Prostate gland (tissue), 2 donors: ENCODE results near the gene ULBP1. TPM values are rescaled to one million over a fixed set of nuclear protein-coding genes. Genes with fewer than 3 reads are reported as not detected.
A peak's percentile ranks its signal among the peaks of the same experiment; 100 is the strongest.
"Not testable (repeated sequence)": the region's sequence is repeated elsewhere in the genome, so short reads cannot be mapped to it uniquely, and the experiment has no call there.

Experiments used
- DNase-seq: peaks from one replicate; pipeline ENCODE4 v3.0.0-alpha.2; 2019; ENCODE audit warnings: low spot score
- H3K27ac ChIP-seq, 2 donors: fragments of 200-600 bp; sonication (generic); 2 replicates each; pipeline ENCODE4 v1.5.1; 2017 to 2019
- H3K27me3 ChIP-seq: fragments of 200-600 bp; sonication (generic); replicated peaks from 2 replicates; pipeline ENCODE4 v1.5.1; 2019; ENCODE audit not compliant: insufficient read depth
- H3K36me3 ChIP-seq, 2 donors: fragments of 200-600 bp; sonication (generic); 1 replicate in 1 of 2; 2 replicates in 1 of 2; pipeline versions ENCODE4 v1.5.1 to v1.8.1; 2017 to 2019
- H3K4me1 ChIP-seq: fragments of 200-600 bp; sonication (generic); replicated peaks from 2 replicates; pipeline ENCODE4 v1.5.1; 2019
- H3K4me3 ChIP-seq, 2 donors: fragments of 200-600 bp; sonication (generic); 2 replicates each; pipeline ENCODE4 v1.5.1; 2017 to 2019
- H3K9me3 ChIP-seq: fragments of 200-600 bp; sonication (generic); 2 replicates; pipeline ENCODE4 v1.5.1; 2017
- POLR2A ChIP-seq: fragments of 450-650 bp; IDR thresholded peaks from one replicate; pipeline ENCODE4 v1.6.1; 2016; ENCODE audit warnings: antibody characterized with exemption, mild to moderate bottlenecking
- POLR2AphosphoS5 ChIP-seq: sonication (generic); formaldehyde crosslinking; IDR thresholded peaks from one replicate; pipeline ENCODE4 v1.6.1; 2017; ENCODE audit warnings: antibody characterized with exemption
- WGBS: methylation state at CpG from one replicate; pipeline ENCODE4 v1.1.5; 2018; 5-methylcytosine and 5-hydroxymethylcytosine counted together
- intact Hi-C: fragments of 100-400 bp; cut with DNase I; formaldehyde crosslinking; loops from one replicate; pipeline ENCODE4 v1.14.2; 2022
- total RNA-seq, 2 donors: library from RNA; depleted of rRNA; stranded (reverse); fragments of >200 nt; gene quantifications; one replicate each; pipeline ENCODE4 v1.1.0, GENCODE V29; 2016
- TF ChIP-seq, protein P1 (sequence below), 4 experiments: fragments of 200-600 bp in 2 of 4; fragments of 450-650 bp in 2 of 4; sonication (generic) in 2 of 4; IDR thresholded peaks; 1 replicate in 3 of 4; 2 replicates in 1 of 4; pipeline ENCODE4 v1.5.1; 2016 to 2019; ENCODE audit warnings: antibody characterized with exemption in 4 of 4, mild to moderate bottlenecking in 2 of 4, moderate library complexity in 2 of 4

Gene ULBP1
- total RNA-seq, 2 donors from 2014 or later = 2.8 TPM; not detected in 1

DNA sequence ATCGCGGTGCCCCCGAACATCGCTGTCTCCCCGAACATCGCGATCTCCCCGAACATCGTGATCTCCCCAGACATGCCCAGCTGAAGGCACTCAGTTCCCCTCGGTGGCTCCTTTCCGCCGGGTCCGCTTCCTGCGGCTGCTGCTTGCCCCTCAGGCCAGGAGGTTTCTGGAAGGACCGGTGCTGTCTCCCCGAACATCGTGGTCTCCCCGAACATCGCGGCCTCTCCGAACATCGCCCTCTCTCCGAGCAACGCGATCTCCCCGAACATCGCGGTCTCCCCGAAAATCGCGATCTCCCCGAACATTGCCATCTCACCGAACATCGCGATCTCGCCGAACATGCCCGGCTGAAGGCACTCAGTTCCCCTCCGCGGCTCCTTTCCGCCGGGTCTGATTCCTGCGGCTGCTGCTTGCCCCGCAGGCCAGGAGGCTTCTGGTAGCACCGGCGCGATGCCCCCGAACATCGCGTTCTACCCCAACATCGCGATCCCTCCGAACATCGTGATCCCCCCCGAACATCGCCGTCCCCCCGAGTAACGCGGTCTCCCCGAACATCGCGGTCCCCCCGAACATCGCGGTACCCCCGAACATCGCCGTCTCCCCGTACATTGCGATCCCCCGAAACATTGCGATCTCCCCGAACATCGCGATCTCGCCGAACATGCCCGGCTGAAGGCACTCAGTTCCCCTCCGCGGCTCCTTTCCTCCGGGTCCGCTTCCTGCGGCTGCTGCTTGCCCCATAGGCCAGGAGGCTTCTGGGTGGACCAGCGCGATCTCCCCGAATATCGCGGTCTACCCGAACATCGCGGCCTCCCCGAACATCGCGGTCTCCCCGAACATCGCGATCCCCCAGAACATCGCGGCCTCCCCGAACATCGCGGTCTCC is 808 bp downstream of the ULBP1 start:
- Histone ChIP-seq H3K9me3 (no peaks in the 10 kb centered on the region), H3K4me1 (peaks cover 9% of the 10 kb centered on the region), H3K36me3 (no peaks in the 10 kb centered on the region), H3K27me3 (peaks cover 8% of the 10 kb centered on the region), H3K27ac (no peak overlapping the region), H3K4me3 (peak overlapping the region in 1 of 2 donors; percentile 29)
- WGBS = 3% methylated on average over 95 of the region's 103 CpGs
- TF ChIP-seq POLR2A (no peak), POLR2AphosphoS5 (no peak)
- TF ChIP-seq, protein P1, sequence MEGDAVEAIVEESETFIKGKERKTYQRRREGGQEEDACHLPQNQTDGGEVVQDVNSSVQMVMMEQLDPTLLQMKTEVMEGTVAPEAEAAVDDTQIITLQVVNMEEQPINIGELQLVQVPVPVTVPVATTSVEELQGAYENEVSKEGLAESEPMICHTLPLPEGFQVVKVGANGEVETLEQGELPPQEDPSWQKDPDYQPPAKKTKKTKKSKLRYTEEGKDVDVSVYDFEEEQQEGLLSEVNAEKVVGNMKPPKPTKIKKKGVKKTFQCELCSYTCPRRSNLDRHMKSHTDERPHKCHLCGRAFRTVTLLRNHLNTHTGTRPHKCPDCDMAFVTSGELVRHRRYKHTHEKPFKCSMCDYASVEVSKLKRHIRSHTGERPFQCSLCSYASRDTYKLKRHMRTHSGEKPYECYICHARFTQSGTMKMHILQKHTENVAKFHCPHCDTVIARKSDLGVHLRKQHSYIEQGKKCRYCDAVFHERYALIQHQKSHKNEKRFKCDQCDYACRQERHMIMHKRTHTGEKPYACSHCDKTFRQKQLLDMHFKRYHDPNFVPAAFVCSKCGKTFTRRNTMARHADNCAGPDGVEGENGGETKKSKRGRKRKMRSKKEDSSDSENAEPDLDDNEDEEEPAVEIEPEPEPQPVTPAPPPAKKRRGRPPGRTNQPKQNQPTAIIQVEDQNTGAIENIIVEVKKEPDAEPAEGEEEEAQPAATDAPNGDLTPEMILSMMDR (IDR thresholded peaks at IDR 0.05) = no peak
- intact Hi-C loops = no loop called here
- no peak for DNase-seq

DNA sequence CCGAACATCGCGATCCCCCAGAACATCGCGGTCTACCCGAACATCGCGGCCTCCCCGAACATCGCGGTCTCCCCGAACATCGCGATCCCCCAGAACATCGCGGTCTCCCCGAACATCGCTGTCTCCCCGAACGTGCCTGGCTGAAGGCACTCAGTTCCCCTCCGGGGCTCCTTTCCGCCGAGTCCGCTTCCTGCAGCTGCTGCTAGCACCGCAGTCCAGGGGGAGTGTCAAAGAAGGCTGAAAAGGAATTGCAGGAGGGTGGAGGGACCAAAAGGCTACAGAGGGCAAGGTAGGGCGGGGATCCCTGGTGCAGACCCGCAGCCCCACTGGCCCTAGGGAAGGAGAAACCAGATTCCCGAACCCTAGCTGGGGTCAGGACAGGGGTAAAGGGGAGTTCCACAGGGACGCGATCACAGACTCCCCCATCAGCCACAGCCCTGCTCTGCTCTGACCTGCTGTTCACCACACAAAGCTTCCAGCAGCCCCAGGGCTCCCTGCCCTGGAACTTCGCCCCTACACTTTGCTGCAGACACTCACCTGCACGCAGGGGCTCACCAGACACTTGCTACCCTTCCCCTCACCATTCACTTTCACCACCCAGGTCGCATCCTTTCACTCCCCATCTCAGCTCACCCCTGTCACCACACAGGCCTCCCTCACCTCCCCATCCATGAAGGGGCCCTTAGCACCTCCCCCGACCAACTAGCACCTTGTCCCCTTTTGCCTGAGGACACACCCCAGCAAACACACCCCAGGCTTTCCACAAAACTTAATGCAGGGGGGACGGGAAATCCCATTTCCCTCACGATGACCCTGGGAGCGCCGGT is 1.7 kb downstream of the ULBP1 start:
- intact Hi-C loops = no loop called here
- WGBS = 19% methylated on average over 38 of the region's 38 CpGs
- Histone ChIP-seq H3K9me3 (no peaks in the 10 kb centered on the region), H3K27me3 (peaks cover 8% of the 10 kb centered on the region), H3K4me1 (peaks cover 9% of the 10 kb centered on the region), H3K36me3 (no peaks in the 10 kb centered on the region), H3K4me3 (no peak overlapping the region), H3K27ac (no peak overlapping the region)
- DNase-seq = no peak
- TF ChIP-seq POLR2A (no peak), POLR2AphosphoS5 (no peak)
- TF ChIP-seq, protein P1 (IDR thresholded peaks at IDR 0.05) = no peak

DNA sequence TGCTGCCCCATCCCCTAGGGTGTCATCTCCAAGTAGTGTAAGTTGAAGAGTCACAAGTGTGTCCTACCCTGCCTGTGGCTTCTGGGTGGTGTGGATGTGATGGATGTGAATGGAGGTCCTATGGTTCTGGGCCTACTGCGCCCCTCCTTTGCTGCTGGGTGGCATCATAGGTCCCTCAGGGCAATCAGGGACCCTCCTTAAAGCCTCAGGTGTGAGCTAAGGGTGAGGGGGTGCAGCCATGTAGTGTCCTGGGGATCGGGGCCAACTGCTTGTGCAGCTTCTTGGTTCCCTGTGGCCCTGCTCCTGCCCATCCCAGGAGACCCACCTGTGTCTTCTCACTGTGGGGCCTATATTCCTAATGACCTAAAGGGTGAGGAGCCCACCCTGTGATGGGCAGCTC is 2.6 kb downstream of the ULBP1 start:
- H3K27ac ChIP-seq, H3K36me3 ChIP-seq, DNase-seq, intact Hi-C loops, H3K27me3 ChIP-seq, H3K4me1 ChIP-seq, H3K9me3 ChIP-seq, H3K4me3 ChIP-seq: not testable (repeated sequence)
- WGBS = 90% methylated on average over 2 of the region's 2 CpGs

DNA sequence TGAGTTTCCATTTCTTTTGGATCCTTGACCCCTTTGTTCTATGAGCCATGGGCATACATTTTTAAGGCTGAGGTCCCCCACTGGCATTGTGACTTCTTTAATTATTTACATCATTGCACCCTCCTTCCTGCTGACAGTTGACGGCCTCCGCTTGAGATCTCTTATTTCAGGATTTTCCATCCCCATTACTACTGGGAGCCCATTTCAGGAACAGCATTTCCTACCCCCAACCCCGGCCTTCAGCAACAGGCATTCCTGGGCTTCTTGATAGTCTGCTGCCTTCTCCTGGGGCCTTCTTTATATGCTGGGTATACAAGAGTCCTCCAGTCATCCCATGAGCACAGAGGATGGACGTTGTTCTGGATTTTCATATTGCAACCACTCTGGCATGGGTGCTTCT is 3.8 kb downstream of the ULBP1 start:
- Histone ChIP-seq H3K27me3 (peaks cover 8% of the 10 kb centered on the region), H3K36me3 (no peaks in the 10 kb centered on the region), H3K4me1 (peaks cover 9% of the 10 kb centered on the region), H3K4me3 (no peak overlapping the region), H3K27ac (no peak overlapping the region), H3K9me3 (no peaks in the 10 kb centered on the region)
- DNase-seq = no peak
- WGBS = 95% methylated on average over 4 of the region's 4 CpGs
- TF ChIP-seq POLR2AphosphoS5 (no peak), POLR2A (no peak)
- TF ChIP-seq, protein P1 (IDR thresholded peaks at IDR 0.05) = no peak
- intact Hi-C loops = no loop called here

DNA sequence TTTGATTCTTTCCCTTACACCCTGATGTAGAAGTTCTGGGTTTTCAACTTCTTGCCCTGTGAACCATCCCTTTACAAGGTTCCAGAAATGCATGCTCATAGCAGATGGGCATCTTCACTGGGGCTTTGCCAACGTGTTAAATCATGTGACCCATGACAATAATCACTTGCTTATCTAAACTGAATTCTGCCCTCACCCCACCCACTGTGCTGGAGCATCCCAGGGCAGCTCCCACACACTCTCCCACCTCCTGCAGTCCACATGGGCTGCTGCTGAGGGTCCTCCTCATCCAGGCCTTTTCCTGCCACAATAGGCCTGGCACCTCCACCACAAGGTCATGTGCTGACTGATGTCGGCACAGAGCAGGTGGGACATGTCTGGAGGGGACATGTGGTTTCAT is 4.3 kb downstream of the ULBP1 start:
- H3K4me1 ChIP-seq, H3K4me3 ChIP-seq, H3K36me3 ChIP-seq, H3K27ac ChIP-seq, H3K9me3 ChIP-seq, H3K27me3 ChIP-seq, intact Hi-C loops, DNase-seq: not testable (repeated sequence)
- WGBS = 64% methylated on average over 2 of the region's 2 CpGs

DNA sequence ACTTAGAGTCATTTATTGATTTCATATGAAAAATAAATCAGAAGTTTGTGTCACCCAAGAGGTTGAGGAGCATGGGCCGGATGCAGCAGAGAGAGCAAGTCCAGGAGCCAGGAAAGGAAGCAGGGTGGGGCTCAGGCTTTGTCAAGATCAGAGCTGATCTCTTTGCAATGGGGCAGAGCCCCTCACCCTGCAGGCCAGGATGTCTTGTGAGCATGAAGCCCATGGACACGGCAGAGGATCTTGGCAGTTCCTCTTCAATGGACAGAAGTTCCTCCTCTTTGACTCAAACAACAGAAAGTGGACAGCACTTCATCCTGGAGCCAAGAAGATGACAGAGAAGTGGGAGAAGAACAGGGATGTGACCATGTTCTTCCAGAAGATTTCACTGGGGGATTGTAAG is 5.2 kb downstream of the ULBP1 start:
- H3K36me3 ChIP-seq, H3K27ac ChIP-seq, H3K4me1 ChIP-seq, H3K4me3 ChIP-seq, intact Hi-C loops, H3K9me3 ChIP-seq, DNase-seq, H3K27me3 ChIP-seq: not testable (repeated sequence)
- 85% methylated on average over 2 of the region's 2 CpGs for WGBS
